Caco-2 (cell line): Measurements from ENCODE around the gene MSH3. TPM values are rescaled to one million over a fixed set of nuclear protein-coding genes. Genes with fewer than 3 reads are reported as not detected.

Experiments
- BruUV-seq: library from RNA; stranded (reverse); fragments of 400-500 nt; replicated peaks from 2 replicates; lab custom pipeline; 2021; lab: Mats Ljungman, UMichigan
- CTCF ChIA-PET: fragments of 300-600 bp; sonication (Branson Sonifier 250); formaldehyde crosslinking; loops from one replicate; lab custom pipeline; 2022; ENCODE audit warnings: antibody characterized with exemption; lab: Charles Lee
- POLR2A ChIA-PET: fragments of 300-600 bp; sonication (Branson Sonifier 250); formaldehyde crosslinking; loops from one replicate; lab custom pipeline; 2022; ENCODE audit warnings: antibody characterized with exemption; lab: Charles Lee
- DNase-seq, 2 experiments: peaks; one replicate each; pipeline versions ENCODE4 v3.0.0 to v3.0.0-alpha.2; 2020 to 2022
- H3K27me3 ChIP-seq: replicated peaks from 2 replicates; pipeline ENCODE4 v1.6.0; 2011; ENCODE audit warnings: low read length; ENCODE audit not compliant: control insufficient read depth, insufficient read depth
- H3K36me3 ChIP-seq: 2 replicates; pipeline ENCODE4 v1.5.1; 2011; ENCODE audit warnings: low read length; ENCODE audit not compliant: control insufficient read depth, insufficient read depth
- H3K4me1 ChIP-seq: fragments of 250-450 bp; sonication (Bioruptor Pico); 2 replicates; pipeline ENCODE4 v1.5.1; 2020; ENCODE audit warnings: mild to moderate bottlenecking
- H3K4me3 ChIP-seq: 2 replicates; pipeline ENCODE4 v1.5.1; 2011; ENCODE audit warnings: low read depth, mild to moderate bottlenecking, control low read depth, low read length
- H3K9me3 ChIP-seq: fragments of 250-450 bp; sonication (Bioruptor Pico); 2 replicates; pipeline ENCODE4 v1.5.1; 2020; ENCODE audit warnings: mild to moderate bottlenecking, moderate library complexity
- H3K27ac Mint-ChIP-seq: one replicate; pipeline ENCODE4 v1.8.0; 2022; ENCODE audit warnings: mixed read lengths; ENCODE audit not compliant: unreplicated experiment
- H3K27me3 Mint-ChIP-seq: one replicate; pipeline ENCODE4 v1.8.0; 2022; ENCODE audit warnings: mixed read lengths; ENCODE audit not compliant: insufficient read depth, unreplicated experiment
- H3K36me3 Mint-ChIP-seq: one replicate; pipeline ENCODE4 v1.8.0; 2022; ENCODE audit warnings: mild to moderate bottlenecking, mixed read lengths; ENCODE audit not compliant: insufficient read depth, unreplicated experiment
- H3K4me1 Mint-ChIP-seq: one replicate; pipeline ENCODE4 v1.8.0; 2022; ENCODE audit warnings: low read depth, mixed read lengths; ENCODE audit not compliant: unreplicated experiment
- H3K4me3 Mint-ChIP-seq: one replicate; pipeline ENCODE4 v1.8.0; 2022; ENCODE audit warnings: mild to moderate bottlenecking, moderate library complexity, mixed read lengths; ENCODE audit not compliant: unreplicated experiment
- H3K9me3 Mint-ChIP-seq: one replicate; pipeline ENCODE4 v1.8.0; 2022; ENCODE audit warnings: mixed read lengths; ENCODE audit not compliant: unreplicated experiment
- CTCF ChIP-seq, 2 experiments: fragments of 200-600 bp in 1 of 2; IDR thresholded peaks; 1 replicate in 1 of 2; 2 replicates in 1 of 2; pipeline versions ENCODE4 v1.5.1 to v1.8.0; 2011 to 2022; ENCODE audit warnings: antibody characterized with exemption in 1 of 2, control low read depth in 1 of 2, inconsistent platforms in 1 of 2, low read depth in 1 of 2, low read length in 1 of 2, mild to moderate bottlenecking in 1 of 2, moderate library complexity in 1 of 2; ENCODE audit not compliant: insufficient read depth in 1 of 2, severe bottlenecking in 1 of 2, unreplicated experiment in 1 of 2
- intact Hi-C: fragments of 100-400 bp; cut with micrococcal nuclease; formaldehyde crosslinking; loops from one replicate; pipeline ENCODE4 v1.10.0; 2022; ENCODE audit not compliant: unreplicated experiment
- total RNA-seq: library from RNA; stranded (reverse); gene quantifications from 2 replicates; pipeline ENCODE4 v1.2.3, GENCODE V29; 2022

MSH3 gene
- total RNA-seq, 1 experiment from 2014 or later, result 17.1 TPM

- intact Hi-C loops, result no loop called here
- Mint-ChIP-seq H3K27ac (no peak overlapping the region), H3K4me1 (peaks cover 8% of the 10 kb centered on the region), H3K36me3 (peaks cover 38% of the 10 kb centered on the region), H3K27me3 (no peaks in the 10 kb centered on the region), H3K9me3 (no peaks in the 10 kb centered on the region), H3K4me3 (no peak overlapping the region)
- no peak for TF ChIP-seq CTCF (IDR thresholded peaks at IDR 0.05; ENCODE audit: insufficient read depth in 1 of 2, low read depth in 1 of 2, low read length in 1 of 2, severe bottlenecking in 1 of 2, unreplicated experiment in 1 of 2)
- H3K27me3 ChIP-seq, result no peaks in the 10 kb centered on the region
- ChIA-PET CTCF (no interaction called here), POLR2A (no interaction called here)
- no peak overlapping the region for H3K4me3 ChIP-seq
- no peak for DNase-seq
- peaks cover 6% of the 10 kb centered on the region for H3K9me3 ChIP-seq
- peaks cover 19% of the 10 kb centered on the region for H3K4me1 ChIP-seq
- peaks cover 5% of the 10 kb centered on the region for H3K36me3 ChIP-seq
- BruUV-seq, result no TSS peak
Observed at GRCh38 chr5:80744149-80744548, 89.7 kb downstream of the MSH3 start.

GRCh38 chr5:80745490-80745889 lies 91.0 kb downstream of the MSH3 start:
- H3K4me3 Mint-ChIP-seq, result no peak overlapping the region
- H3K36me3 Mint-ChIP-seq, result peaks cover 38% of the 10 kb centered on the region
- POLR2A ChIA-PET, result no interaction called here
- H3K4me3 ChIP-seq, result no peak overlapping the region
- intact Hi-C loops, result no loop called here
- H3K27me3 ChIP-seq, result no peaks in the 10 kb centered on the region
- BruUV-seq, result no TSS peak
- H3K27ac Mint-ChIP-seq, result no peak overlapping the region
- no peak for DNase-seq
- H3K27me3 Mint-ChIP-seq, result no peaks in the 10 kb centered on the region
- H3K9me3 ChIP-seq, result peaks cover 6% of the 10 kb centered on the region
- no peaks in the 10 kb centered on the region for H3K9me3 Mint-ChIP-seq
- CTCF ChIA-PET, result no interaction called here
- no peak for TF ChIP-seq CTCF (IDR thresholded peaks at IDR 0.05; ENCODE audit: insufficient read depth in 1 of 2, low read depth in 1 of 2, low read length in 1 of 2, severe bottlenecking in 1 of 2, unreplicated experiment in 1 of 2)
- H3K4me1 ChIP-seq, result peaks cover 19% of the 10 kb centered on the region
- H3K36me3 ChIP-seq, result peaks cover 5% of the 10 kb centered on the region
- H3K4me1 Mint-ChIP-seq, result peaks cover 8% of the 10 kb centered on the region

GRCh38 chr5:80747922-80748321 lies 93.5 kb downstream of the MSH3 start:
- ChIA-PET POLR2A (no interaction called here), CTCF (interaction anchor here (1.1 to 1.2 kb wide), 2 partner anchors 113 to 360 kb away, joined by 3 read pairs; no protein-coding TSS in a partner anchor)
- no peaks in the 10 kb centered on the region for H3K27me3 ChIP-seq
- H3K36me3 ChIP-seq, result peaks cover 5% of the 10 kb centered on the region
- H3K4me1 Mint-ChIP-seq, result peaks cover 8% of the 10 kb centered on the region
- peaks cover 9% of the 10 kb centered on the region for H3K9me3 Mint-ChIP-seq
- BruUV-seq, result no TSS peak
- H3K4me3 ChIP-seq, result no peak overlapping the region
- peaks cover 29% of the 10 kb centered on the region for H3K36me3 Mint-ChIP-seq
- H3K27me3 Mint-ChIP-seq, result no peaks in the 10 kb centered on the region
- peaks cover 19% of the 10 kb centered on the region for H3K4me1 ChIP-seq
- DNase-seq, result peak in 1 of 2 experiments; percentile 64
- no peak for TF ChIP-seq CTCF (IDR thresholded peaks at IDR 0.05; ENCODE audit: insufficient read depth in 1 of 2, low read depth in 1 of 2, low read length in 1 of 2, severe bottlenecking in 1 of 2, unreplicated experiment in 1 of 2)
- intact Hi-C loops, result loop anchor here (1.0 kb wide), 2 partner anchors 47 to 113 kb away; no protein-coding TSS in a partner anchor
- H3K27ac Mint-ChIP-seq, result no peak overlapping the region
- no peak overlapping the region for H3K4me3 Mint-ChIP-seq
- peaks cover 6% of the 10 kb centered on the region for H3K9me3 ChIP-seq
